Occipital lobe (tissue), 2 donors: ENCODE results near the gene DYNC1I1. TPM values are rescaled to one million over a fixed set of nuclear protein-coding genes. Genes with fewer than 3 reads are reported as not detected.

Experiments
- DNase-seq: peaks from one replicate; lab custom pipeline; 2025; lab: John Stamatoyannopoulos, UW
- total RNA-seq: library from RNA; depleted of rRNA; stranded (reverse); fragments of >200 nt; gene quantifications from one replicate; pipeline ENCODE4 v1.2.3, GENCODE V29; 2014

DYNC1I1 gene
- total RNA-seq, 1 donor from 2014 or later, result 182 TPM

GRCh38 chr7:95957510-95957909 lies 185.2 kb downstream of the DYNC1I1 start:
- DNase-seq, result no peak

DNA sequence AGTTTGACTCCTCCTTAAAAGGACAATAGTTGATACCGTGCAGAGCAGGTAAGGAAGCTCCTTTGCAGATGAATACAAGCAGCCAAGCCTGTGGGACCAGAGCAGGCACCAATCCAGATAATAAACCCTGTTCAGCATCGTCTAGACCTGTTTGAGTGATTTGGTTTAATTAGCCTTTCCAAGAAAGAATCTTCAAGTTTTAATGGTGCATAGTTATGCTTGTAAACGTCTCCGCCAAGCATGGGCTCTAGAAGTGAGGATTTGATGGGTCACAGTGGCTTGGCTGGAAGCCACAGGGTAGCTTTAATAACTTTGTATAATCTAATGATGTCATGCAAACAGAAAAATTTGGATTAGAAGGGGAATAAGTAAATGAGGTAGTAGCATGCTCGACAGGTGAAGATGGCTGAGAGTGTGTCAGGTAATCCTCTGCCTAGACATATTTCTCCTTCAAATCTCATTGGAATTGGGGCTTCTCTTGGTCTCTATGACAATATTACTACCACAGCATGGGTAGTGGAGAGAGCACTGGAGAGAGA lies 188.4 kb downstream of the DYNC1I1 start:
- DNase-seq, result no peak

DNA sequence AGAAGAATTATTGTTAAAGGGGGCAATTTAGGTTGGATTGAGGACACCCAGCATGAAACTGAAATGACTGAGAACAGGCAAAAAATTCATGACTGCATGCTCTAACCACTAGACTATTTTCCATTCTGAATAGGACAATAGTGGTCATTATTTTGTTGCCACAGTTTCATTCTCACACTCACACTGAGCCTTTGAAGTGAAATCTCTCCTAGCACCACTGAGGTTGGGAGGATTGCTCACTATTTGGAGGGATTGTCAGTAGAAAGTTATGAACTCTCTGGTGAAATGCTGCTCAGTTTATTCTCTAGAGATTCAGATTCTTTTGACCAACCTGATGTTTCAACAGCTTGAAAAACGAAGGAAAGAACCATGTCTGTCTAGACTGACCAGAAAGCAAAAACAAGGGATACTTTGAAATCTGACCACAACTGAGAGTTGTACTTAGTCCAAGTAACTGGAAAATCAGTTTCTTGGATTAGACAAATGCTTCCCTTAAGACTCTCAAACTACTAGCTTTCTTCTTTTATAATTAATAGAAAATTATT lies 191.2 kb downstream of the DYNC1I1 start:
- no peak for DNase-seq

DNA sequence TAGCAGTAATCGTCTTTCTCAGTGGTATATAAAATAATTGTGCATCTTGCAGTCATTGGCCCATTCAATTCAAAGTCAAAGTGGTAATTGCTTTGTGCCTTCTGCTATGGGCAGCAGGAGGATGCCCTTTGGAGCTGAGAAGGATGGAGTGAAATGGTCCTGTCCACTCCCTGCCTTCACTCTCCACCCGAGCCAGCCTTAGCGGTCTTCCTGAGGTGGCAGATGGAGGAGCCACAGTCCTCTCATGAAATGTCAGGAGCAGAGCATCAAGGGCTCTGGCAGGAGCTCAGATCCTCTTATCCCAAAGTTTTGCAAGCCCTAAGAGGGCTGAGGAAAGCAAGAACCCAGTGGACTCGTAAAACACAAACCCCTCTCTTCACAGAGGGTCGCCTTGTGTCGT lies 199.4 kb downstream of the DYNC1I1 start:
- DNase-seq, result no peak

DNA sequence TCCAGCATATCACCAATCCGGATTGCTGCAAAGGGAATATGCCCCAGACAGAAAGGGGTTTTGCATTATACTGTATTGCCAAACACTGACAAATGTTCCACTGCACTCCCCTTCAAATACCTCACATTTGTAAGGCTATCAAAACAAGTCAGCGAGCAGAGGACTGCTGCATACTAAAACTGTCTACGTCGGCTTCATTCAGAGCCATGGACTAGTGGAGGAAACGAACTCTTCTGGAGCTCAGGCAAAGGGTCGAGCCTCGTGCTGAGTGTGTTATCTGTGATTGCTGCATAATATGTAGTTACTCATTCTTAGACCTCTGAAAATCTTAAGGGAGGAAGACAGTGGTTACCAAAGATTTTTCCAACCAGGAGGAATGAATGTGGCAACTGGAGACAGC lies 200.2 kb downstream of the DYNC1I1 start:
- DNase-seq, result no peak

- no peak for DNase-seq
These were observed 201.8 kb downstream of the DYNC1I1 start for GRCh38 chr7:95974108-95974507.

DNA sequence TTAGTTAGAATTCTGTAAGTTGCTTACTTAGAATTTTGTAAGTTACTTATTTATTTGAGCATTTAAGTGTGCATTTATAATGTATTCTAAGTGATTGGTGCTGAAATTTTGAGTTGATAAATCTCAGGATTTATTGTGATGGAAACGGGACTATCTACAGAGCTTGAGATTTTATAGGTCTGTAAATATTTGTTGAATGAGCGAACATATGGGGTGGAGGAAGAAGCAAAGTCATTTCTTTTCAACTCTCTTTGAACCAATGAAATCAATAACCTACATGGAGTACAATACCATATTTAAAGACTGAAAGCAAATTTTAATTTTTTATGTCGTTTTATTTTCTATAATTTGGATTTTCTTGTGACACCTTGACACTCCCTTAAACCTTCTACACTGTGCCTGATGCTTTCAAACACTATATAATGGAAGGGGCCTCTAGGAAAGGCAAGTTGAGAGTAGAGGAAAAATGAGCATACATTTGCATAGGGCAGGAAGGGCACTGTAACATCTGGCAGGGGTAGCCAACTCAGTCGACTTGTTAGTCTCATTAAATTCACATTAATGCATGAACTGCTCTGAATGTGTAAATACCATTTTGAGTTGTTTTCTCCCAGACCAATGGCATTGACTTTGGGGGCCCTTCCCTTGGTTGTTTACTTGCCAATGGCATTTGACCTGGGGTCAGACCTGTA lies 204.2 kb downstream of the DYNC1I1 start:
- DNase-seq, result no peak

GRCh38 chr7:95977994-95978393 lies 205.6 kb downstream of the DYNC1I1 start:
- DNase-seq, result no peak

DNA sequence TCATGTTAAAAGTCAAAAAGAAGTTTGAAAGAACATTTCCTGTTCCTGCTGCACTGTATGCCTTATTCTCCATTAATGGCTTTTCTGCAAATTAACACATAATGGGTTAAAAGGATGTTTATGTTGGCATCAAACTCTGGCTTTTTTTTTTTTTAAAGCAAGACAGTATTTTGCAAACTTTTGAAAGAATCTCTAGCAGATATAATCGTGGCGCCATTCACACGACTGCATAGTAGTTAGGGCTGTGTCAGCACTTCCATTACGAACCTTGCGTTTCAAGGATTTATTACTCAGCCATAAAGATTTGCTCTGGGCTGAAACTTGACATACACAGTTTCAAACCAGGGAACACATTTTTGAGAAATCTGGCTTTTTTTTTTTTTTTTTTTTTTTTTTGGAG lies 207.8 kb downstream of the DYNC1I1 start:
- no peak for DNase-seq

- no peak for DNase-seq
These were observed 208.4 kb downstream of the DYNC1I1 start for GRCh38 chr7:95980706-95981105.

DNA sequence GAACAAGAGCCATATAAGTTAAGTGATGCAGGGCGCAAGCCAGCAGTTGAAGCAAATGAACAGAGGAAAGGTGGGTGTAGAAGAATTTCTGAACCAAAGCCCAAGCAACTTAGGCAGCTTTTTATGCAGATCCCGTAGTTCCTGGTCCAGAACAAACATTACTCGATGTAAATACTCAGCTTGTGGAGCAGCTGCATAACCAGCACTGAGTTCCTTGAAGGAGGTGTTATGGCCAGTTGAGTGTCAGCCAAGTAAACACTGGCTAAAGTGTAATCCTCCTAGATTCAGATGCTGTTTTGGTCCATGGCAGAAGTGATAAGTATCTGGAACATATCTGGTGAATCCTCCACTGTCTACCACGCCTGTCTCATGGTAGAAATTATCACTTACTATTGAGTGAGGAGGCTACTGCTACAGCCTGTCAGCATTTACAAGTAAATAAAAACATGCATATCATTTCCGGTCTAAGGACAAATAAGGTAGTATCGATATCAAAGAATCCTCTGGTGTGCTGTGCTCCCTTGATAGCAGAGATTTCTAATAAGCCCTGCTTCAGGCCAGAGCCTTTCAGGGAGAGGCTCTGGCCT lies 213.9 kb downstream of the DYNC1I1 start:
- DNase-seq, result peak; percentile 31

GRCh38 chr7:95989301-95989700 lies 216.9 kb downstream of the DYNC1I1 start:
- DNase-seq, result no peak

DNA sequence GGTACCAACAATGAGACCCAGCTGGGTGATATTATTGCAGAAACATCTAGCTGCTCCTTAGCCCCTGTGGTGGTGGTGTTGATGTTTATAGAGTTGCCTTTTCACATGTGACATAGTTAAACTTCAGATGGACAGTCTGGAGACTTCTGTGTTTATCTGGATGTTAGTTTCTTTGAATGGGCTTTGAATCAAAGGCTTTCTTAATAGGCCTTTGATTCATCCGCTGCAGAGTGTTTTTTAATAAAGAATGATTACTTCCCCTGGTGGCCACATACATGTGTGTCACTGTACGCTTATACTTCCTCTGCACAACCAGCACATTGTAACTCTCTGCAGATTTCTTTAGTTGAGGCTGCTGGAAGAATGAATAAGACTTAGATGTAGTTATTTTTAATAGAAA lies 221.0 kb downstream of the DYNC1I1 start:
- no peak for DNase-seq

GRCh38 chr7:95996174-95996573 lies 223.8 kb downstream of the DYNC1I1 start:
- no peak for DNase-seq

DNA sequence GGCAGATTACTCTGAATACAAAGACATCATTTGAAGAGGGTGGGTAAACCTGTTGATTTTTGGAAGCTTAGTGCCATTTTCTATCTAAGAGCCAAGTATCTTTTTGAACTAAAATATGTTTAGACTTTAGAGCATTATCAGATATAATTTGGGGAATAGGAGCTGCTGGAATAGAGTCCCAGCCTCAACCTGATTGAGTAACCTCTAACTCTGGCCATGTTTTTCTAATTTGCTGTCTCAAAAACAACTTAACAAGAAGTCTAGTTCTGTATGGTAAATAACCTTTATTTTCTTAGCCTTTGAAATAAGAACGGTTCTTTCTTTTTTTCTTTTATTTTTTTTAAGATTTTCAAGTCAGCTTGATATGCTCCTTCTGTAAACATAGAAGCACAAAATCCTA lies 224.5 kb downstream of the DYNC1I1 start:
- DNase-seq, result no peak

DNA sequence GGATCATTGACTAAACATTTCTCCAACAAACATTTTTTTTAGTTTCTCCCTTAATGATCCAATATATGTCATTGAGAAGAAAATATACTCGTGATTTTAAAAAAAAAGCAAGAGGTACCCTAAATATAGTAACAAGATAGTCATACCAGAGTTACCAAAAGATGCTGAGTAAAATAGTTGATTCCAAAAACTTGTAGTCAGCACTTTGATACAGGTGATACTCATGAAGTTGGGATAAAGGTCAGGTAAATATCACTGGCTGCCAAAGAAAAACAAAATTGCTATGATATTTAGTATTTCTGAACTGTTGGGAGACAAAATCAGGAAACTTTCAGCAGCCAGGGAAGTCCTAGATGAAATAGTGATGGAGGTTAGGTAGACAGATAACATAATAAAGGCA lies 225.3 kb downstream of the DYNC1I1 start:
- no peak for DNase-seq

GRCh38 chr7:95999481-95999880 lies 227.1 kb downstream of the DYNC1I1 start:
- DNase-seq, result no peak

GRCh38 chr7:96004578-96004977 lies 232.2 kb downstream of the DYNC1I1 start:
- no peak for DNase-seq

GRCh38 chr7:96005271-96005670 lies 232.9 kb downstream of the DYNC1I1 start:
- no peak for DNase-seq

DNA sequence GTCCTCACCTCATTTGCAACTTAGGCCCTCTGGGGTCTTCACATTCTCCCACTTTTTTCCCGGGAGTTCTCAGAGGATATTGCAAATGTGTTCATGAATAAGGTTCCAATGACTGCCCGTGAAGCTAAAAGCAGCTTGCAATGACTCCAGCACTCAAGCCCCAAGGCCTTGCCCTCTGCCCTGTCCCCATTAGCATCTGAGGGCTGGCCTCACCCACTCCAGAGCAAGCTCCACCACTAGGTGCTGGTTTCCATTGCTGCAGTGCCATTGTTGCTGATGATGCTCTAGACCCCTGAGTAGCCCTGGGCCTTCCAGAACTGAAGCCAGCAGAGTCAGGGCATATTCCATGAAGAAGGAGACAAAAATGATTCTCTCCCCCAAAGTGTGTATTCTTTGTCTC lies 236.8 kb downstream of the DYNC1I1 start:
- no peak for DNase-seq

DNA sequence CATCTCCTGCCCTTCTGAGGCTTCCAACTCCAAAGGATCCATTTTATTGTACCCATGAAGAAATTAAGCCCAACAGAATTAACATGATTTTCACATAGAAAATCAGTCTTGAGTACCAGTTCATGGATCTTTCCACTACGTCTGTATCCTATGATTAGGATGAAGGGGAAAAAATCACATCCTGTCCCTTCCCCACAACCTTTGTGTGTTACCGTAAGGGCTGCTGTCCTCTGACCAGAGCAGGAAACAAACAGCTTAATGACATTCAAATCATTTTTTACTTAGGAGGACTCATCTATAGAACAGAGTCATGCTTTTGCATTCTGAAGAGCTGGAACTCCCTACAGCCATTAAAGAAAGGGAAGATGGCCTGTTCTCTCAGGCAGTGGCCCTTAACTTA lies 241.5 kb downstream of the DYNC1I1 start:
- no peak for DNase-seq

GRCh38 chr7:96014617-96015016 lies 242.3 kb downstream of the DYNC1I1 start:
- DNase-seq, result no peak

- no peak for DNase-seq
These were observed 243.8 kb downstream of the DYNC1I1 start for GRCh38 chr7:96016056-96016586.
